BE2C (cell line): ENCODE data around the gene MRPL38.
"Not testable (repeated sequence)": the region's sequence is repeated elsewhere in the genome, so short reads cannot be mapped to it uniquely, and the experiment has no call there.

Experiments used
- DNase-seq: peaks from one replicate; pipeline ENCODE4 v3.0.0-alpha.2; 2020
- H3K27me3 ChIP-seq: fragments of 250-450 bp; sonication (Bioruptor Pico); 2 replicates; pipeline ENCODE4 v1.5.1; 2020; ENCODE audit warnings: mild to moderate bottlenecking
- H3K36me3 ChIP-seq: fragments of 250-450 bp; sonication (Bioruptor Pico); 2 replicates; pipeline ENCODE4 v1.5.1; 2020; ENCODE audit warnings: mild to moderate bottlenecking
- H3K4me1 ChIP-seq: fragments of 250-450 bp; sonication (Bioruptor Pico); 2 replicates; pipeline ENCODE4 v1.5.1; 2020
- H3K4me3 ChIP-seq: 2 replicates; pipeline ENCODE4 v1.5.1; 2011; ENCODE audit warnings: low read depth, low read length
- H3K9me3 ChIP-seq: fragments of 250-450 bp; sonication (Bioruptor Pico); 2 replicates; pipeline ENCODE4 v1.5.1; 2020
- TF ChIP-seq, protein P1 (sequence below): IDR thresholded peaks from 2 replicates; pipeline ENCODE4 v1.5.1; 2012; ENCODE audit warnings: mild to moderate bottlenecking, low read depth, low read length

Gene MRPL38

DNA sequence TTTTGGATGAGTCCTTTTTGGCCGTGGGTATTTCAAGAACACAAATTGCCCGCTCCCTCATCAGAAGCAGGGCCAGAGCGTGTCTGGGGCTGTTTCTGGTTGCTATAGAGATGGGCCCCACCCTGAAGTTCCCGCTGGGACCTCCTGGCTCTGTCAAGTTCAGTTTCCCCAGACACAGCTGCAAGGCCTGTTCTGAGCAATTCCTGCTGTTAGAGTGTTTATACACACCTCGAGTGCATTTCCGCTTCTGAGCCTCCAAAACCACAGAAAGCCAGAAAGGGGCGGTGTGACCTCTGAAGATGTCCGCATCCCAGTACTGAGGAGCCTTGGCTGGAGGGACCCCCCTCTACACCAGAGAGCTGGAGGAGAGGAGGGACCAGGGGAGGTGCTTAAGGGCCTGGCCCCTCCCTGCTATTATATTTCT lies 40.2 kb downstream of the MRPL38 start:
- Histone ChIP-seq H3K9me3 (no peaks in the 10 kb centered on the region), H3K4me1 (no peaks in the 10 kb centered on the region; the same call in 1 of the 2 replicates), H3K27me3 (no peaks in the 10 kb centered on the region), H3K4me3 (no peak overlapping the region), H3K36me3 (no peaks in the 10 kb centered on the region)
- TF ChIP-seq, protein P1, sequence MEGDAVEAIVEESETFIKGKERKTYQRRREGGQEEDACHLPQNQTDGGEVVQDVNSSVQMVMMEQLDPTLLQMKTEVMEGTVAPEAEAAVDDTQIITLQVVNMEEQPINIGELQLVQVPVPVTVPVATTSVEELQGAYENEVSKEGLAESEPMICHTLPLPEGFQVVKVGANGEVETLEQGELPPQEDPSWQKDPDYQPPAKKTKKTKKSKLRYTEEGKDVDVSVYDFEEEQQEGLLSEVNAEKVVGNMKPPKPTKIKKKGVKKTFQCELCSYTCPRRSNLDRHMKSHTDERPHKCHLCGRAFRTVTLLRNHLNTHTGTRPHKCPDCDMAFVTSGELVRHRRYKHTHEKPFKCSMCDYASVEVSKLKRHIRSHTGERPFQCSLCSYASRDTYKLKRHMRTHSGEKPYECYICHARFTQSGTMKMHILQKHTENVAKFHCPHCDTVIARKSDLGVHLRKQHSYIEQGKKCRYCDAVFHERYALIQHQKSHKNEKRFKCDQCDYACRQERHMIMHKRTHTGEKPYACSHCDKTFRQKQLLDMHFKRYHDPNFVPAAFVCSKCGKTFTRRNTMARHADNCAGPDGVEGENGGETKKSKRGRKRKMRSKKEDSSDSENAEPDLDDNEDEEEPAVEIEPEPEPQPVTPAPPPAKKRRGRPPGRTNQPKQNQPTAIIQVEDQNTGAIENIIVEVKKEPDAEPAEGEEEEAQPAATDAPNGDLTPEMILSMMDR, result no peak
- no peak for DNase-seq

DNA sequence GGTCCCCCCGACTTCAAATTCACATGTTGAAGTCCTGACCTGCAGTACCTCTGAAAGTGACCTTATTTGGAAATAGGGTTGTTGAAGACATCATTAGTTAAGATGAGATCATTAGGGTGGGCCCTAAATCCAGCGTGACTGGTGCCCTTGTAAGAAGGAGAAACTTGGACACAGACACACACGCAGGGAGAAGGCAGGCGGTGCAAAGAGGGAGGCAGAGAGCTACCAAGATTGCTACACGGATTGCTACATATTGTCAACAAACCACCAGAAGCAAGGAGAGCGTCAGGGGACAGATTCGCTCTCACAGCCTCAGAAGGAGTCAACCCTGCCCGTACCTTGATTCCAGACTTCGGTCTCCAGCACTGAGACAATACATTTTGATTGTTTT lies 42.8 kb downstream of the MRPL38 start:
- no peaks in the 10 kb centered on the region for H3K36me3 ChIP-seq
- no peaks in the 10 kb centered on the region for H3K9me3 ChIP-seq
- DNase-seq, result no peak
- no peaks in the 10 kb centered on the region; the same call in 1 of the 2 replicates for H3K4me1 ChIP-seq
- TF ChIP-seq, protein P1, result no peak
- no peaks in the 10 kb centered on the region for H3K27me3 ChIP-seq
- no peak overlapping the region for H3K4me3 ChIP-seq

DNA sequence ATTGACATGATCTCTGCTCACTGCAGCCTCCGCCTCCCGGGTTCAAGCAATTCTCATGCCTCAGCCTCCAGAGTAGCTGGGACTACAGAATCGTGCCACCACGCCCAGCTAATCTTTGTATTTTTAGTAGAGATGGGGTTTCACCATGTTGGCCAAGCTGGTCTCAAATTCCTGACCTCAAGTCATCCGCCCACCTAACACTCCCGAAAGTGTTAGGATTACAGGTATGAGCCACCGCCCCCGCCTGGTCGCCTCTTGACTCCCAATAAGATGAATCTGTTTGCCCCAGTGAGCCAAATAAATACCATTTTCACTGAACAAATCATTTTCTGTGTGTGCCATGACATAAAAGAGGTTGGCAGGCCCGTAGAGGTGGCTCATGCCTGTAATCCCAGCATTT lies 45.3 kb downstream of the MRPL38 start:
- H3K27me3 ChIP-seq, H3K9me3 ChIP-seq, H3K4me3 ChIP-seq, H3K36me3 ChIP-seq, DNase-seq, H3K4me1 ChIP-seq: not testable (repeated sequence)

DNA sequence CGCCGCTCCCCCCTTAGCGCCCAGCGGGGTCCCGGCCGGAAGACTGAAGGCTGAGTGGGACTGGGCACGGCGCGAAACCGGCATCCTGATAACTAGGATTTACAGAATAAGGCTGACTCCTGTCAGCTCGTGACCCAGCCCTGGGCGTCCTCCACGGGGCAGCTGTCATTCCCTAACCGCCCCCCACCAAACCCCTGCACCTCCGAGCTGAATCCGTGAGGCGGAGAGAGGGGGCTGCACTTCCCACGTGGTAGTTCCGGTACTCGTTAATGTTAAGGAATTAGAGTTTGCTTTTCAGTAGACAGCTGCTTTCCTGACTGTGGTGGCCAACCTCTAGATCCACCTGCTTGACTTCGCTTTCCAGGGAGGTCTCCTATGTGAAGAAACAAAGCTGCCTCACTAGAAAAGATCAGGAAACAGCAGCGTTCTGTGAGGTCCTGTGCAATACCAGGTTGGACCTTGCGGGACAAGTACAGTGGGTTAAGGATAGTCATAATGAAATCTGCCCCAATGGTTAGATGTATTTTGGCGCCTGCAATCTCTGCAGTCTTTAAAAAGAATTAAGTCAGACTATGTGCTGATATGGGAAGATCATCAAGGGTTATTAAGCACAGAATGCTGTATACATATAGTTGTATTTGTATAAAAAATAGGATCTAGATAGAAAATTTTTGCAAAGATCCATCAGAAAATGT lies 48.5 kb downstream of the MRPL38 start:
- TF ChIP-seq, protein P1, result 0 out of 2 replicates have a peak, but pooled peaks have one; percentile 30
- 0 out of 2 replicates have a peak, but pooled peaks cover 3% of the 10 kb centered on the region for H3K36me3 ChIP-seq
- no peaks in the 10 kb centered on the region for H3K27me3 ChIP-seq
- H3K4me3 ChIP-seq, result peak overlapping the region; percentile 78
- H3K9me3 ChIP-seq, result no peaks in the 10 kb centered on the region
- peaks cover 5% of the 10 kb centered on the region for H3K4me1 ChIP-seq
- DNase-seq, result no peak

DNA sequence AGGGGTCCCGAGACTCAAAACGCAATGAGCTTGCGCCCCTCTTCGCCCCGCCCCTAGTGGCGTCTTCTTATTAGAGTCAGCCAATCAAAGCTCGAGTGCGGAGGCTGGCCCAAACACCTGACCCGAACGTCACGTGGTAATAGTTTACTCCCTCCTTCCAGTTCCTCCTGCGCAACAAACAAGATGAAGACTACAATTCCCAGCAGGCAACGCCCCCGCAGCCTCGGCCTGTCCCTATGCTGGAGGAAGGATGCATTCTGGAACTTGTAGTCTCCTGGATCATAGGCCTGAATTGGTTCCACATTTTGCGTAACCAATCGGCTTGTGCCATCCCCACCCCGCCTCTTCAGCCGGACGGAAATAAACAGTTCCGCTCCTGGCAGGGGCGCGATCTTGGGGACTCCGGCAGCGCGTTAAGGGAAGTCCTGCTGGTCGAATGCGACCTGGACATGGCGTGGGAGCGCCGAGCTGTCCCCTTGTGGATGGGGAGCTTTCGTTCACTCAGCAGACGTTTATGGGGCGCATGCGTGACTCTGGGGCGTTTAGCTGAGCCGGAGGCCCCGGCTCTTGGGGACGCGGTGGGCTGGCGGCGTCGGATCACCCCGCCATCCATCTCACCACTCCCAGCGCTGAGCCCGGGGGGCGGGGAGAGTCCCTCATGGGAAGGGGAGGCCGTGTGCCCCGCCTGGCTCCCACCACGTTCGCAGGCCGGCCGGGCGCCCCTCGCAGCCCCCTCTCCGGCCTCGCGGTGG lies 49.2 kb downstream of the MRPL38 start, which contains the start of gene WBP2:
WBP2 (minus strand) TSS at position 26 of the 752 bp plus-strand sequence. CDS start 38 bp downstream, outside the sequence.
- TF ChIP-seq, protein P1, result peak; percentile 34
- Histone ChIP-seq H3K36me3 (0 out of 2 replicates have a peak, but pooled peaks cover 3% of the 10 kb centered on the region), H3K4me1 (peaks cover 5% of the 10 kb centered on the region), H3K9me3 (no peaks in the 10 kb centered on the region), H3K4me3 (peak within 1 kb of the TSS; percentile 78), H3K27me3 (no peaks in the 10 kb centered on the region)
- peak; percentile 98 for DNase-seq

DNA sequence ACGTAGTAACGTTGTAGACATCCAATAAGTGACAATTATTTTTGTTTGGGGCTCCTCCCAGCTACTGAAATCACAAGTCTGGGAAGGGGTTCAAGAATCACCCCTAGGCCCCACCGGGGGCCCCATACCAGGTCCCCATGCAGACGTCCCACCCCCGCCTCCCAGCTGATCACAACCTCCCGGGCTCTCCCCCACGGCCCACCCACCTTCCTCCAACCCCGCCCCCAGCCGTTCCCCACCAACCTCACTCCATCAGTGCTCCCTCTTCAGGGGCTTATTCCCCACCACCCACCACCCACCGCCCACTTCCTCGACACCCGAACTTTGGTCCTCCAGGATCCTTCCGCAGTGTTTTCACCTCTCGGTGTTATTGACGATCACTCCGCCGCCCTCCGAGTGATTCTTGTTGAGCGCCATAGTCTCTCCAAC lies 49.8 kb downstream of the MRPL38 start:
- H3K4me1 ChIP-seq, result peaks cover 5% of the 10 kb centered on the region
- TF ChIP-seq, protein P1, result no peak
- H3K4me3 ChIP-seq, result peak overlapping the region; percentile 59
- H3K9me3 ChIP-seq, result no peaks in the 10 kb centered on the region
- no peaks in the 10 kb centered on the region for H3K27me3 ChIP-seq
- no peak for DNase-seq
- H3K36me3 ChIP-seq, result 0 out of 2 replicates have a peak, but pooled peaks cover 3% of the 10 kb centered on the region
